GDM1 (cell line): Measurements from ENCODE around the gene EPB41.
"Not testable (repeated sequence)": the region's sequence is repeated elsewhere in the genome, so short reads cannot be mapped to it uniquely, and the experiment has no call there.

ENCODE experiments used
- DNase-seq: peaks from one replicate; lab custom pipeline; 2025; lab: John Stamatoyannopoulos, UW

The EPB41 gene

DNA sequence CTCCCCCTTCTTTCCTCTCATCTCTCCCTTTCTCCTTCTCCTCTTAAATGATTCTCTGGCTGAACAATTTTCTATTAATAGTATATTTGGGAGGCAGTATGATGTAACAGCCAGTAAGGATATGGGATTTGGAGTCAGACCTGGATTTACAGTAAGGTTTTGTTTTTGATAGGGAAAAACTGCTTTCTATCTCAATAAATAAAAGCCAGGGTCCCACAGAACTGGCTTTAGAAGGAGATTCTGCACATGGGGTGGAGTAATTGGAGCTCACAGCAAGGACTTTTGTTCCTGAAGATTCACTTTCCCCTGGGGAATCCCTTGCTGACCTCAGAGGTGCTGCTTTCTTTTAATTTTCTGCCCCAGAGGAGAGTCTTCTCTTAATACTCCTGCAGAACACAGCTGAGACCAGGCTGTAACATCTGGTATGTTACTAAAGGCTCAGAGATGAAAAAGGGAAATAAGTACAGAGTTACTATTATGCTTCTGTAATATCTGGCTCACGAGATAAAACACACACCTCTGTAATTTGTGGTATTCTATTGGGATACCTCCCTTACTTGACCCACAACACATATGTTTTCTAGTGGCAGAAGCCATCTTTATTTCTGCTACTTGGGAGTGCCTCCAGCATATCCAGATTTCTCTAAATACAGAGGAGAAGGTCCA lies 13.4 kb downstream of the EPB41 start:
- no peak for DNase-seq

DNA sequence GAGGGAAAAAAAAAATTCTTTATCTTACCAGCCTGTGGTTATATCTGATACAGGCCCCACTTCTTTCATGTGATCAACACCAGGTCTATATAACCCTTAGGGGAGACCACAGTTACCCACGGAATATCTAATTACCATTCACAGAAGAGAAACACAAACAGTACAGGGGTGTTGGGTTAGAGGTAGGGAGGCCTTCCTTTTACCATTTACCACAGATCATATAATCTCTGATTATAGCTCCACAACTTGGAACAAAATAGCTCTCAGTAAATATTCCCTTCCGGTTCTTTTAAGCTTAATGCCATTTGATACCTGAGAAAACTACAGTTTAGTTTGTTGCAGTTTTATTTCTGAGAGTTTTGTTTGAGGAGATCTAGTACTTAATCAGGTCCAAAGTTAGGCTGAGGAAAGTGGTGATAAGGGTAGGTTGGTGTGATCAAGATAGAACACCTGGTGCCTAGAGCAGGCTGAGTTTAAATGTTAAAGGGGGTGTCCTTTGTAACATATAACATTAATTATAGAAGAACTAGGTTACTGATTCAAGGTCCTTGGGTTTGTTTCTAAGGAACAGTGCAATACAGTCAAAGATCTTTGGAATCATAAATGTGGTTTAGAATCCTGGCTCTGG lies 14.1 kb downstream of the EPB41 start:
- no peak for DNase-seq

- no peak for DNase-seq
These were observed 18.9 kb downstream of the EPB41 start for GRCh38 chr1:28933277-28933676.

GRCh38 chr1:28933918-28934317 lies 19.5 kb downstream of the EPB41 start:
- DNase-seq = no peak

DNA sequence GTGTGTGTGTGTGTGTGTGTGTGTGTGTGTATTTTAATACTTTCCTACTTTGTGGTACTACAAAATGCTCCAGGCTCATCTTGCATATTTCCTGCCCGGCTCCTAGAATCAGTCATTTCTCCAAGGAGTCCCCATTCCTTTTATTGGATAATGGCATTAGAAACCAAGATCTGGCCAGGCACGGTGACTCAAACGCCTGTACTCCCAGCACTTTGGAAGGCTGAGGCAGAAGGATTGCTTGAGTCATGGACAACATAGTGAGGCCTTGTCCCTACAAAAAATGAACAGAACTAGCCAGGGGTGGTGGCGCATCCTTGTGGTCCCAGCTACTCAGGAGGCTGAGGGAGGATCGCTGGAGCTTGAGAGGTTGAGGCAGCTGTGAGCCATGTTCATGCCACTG lies 20.3 kb downstream of the EPB41 start:
- no peak for DNase-seq

GRCh38 chr1:28935293-28935692 lies 20.9 kb downstream of the EPB41 start:
- no peak for DNase-seq

GRCh38 chr1:28936094-28936493 lies 21.7 kb downstream of the EPB41 start:
- DNase-seq = no peak

- no peak for DNase-seq
These were observed 22.2 kb downstream of the EPB41 start for GRCh38 chr1:28936528-28936927.

DNA sequence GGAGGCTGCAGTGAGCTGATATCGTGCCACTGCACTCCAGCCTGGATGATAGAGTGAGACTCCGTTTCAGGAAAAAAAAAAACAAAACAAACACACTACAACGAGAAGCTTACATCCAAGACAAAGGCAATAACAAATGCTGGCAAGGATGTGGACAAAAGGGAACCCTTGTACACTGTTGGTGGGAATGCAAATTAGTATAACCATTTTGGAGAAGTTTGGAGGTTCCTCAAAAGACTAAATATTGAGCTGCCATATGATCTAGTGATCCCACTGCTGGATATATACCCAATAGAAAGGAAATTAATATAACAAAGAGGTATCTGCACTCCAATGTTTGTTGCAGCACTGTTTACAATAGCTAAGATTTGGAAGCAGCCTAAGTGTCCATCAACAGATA lies 29.2 kb downstream of the EPB41 start:
- not testable (repeated sequence) for DNase-seq

- DNase-seq = no peak
These were observed 35.6 kb downstream of the EPB41 start for GRCh38 chr1:28950006-28950405.

DNA sequence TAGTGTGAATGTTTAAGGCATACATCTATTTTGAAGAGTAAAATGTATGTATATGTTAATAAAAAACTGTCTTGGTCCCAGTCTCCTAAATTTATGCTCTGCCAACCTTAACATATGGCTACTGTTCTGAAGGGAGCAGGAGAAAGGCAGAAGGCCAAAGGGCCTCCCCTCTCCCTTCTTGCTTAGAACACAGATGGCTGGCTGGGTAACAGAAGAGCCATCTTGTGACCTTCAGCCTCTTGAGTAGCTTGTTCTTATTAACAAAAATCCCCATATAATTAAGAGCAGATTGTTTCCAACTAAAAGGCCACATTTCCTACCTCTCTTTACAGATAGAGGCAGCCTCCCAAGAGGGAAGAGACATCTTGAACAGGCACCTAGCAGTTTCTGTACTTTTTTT lies 36.1 kb downstream of the EPB41 start:
- DNase-seq = no peak

DNA sequence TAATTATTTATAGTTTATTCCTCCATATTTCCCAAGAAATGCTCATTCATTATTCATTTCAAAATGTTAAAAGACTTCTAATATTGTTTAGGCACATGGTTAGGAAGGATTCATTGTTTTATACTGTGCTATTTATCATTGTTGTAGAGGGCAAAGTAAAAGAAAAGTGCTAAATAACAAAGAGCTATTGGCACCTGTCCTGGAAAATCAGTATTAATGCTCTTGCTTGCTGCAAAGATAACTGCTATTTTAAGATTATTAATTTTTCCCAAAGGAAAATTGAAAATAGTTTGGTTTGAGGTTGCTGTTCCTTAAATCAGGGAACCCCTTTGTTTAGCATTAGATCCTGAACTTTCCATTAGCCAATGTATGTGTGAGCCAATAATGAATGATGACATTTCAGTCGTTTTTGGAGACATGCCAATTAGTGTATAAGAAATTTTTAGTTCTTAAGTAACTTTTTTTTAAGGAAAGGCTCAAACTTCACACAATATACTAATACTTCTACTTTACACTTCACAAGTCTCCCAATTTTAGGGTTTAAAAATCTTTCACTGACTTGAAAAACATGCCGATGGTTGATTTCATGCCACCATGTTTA lies 39.9 kb downstream of the EPB41 start:
- DNase-seq = no peak

DNA sequence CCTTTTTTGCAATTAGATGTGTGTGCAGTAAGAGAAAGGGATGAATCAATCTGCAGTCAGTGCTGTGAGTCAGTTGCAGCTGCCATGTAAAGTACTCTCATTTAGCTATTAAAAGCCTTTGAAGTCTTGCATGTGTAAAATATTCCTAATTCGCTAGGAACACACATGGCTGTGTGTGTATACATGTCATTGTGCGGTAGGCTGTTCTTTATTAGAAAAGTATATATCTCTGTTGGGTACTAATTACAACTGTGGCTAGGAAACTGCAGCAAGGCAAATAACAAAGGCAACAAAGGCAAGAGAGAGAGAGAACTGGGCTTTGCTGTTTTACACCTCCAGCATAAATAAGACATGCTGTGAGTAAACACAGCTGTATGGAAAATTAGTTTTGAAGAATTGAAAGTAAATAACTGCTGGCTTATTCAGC lies 41.7 kb downstream of the EPB41 start:
- no peak for DNase-seq

GRCh38 chr1:28962114-28962831 lies 47.9 kb downstream of the EPB41 start:
- DNase-seq = not testable (repeated sequence)

DNA sequence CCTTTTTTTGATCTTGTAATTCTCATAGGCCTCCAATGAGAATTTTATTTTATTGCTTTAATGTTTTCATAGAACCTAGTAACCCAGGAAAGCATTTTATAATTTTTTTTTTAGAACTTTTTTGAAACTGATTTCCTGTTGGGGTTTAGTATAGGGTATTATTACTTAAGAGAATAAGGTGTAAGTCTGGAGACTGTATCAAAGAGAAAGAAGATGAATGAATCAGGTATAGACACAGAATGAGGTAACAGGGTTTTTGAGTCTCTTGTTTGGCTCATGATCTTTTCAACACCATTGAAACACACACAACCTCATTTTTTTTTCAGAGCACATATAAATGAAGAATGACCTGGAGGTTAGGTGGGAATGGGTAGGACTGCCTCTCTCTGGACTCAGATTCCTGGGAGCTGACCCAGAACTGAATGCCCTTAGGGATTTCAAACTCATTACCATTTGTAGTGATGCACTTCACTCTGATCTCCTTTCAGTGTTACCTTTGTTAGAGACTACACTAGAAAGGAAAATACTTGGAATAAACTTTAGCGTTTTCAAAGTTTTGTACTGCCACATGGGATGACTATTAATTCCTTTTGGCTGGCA lies 51.0 kb downstream of the EPB41 start:
- DNase-seq = no peak

GRCh38 chr1:28966617-28967016 lies 52.2 kb downstream of the EPB41 start:
- no peak for DNase-seq

DNA sequence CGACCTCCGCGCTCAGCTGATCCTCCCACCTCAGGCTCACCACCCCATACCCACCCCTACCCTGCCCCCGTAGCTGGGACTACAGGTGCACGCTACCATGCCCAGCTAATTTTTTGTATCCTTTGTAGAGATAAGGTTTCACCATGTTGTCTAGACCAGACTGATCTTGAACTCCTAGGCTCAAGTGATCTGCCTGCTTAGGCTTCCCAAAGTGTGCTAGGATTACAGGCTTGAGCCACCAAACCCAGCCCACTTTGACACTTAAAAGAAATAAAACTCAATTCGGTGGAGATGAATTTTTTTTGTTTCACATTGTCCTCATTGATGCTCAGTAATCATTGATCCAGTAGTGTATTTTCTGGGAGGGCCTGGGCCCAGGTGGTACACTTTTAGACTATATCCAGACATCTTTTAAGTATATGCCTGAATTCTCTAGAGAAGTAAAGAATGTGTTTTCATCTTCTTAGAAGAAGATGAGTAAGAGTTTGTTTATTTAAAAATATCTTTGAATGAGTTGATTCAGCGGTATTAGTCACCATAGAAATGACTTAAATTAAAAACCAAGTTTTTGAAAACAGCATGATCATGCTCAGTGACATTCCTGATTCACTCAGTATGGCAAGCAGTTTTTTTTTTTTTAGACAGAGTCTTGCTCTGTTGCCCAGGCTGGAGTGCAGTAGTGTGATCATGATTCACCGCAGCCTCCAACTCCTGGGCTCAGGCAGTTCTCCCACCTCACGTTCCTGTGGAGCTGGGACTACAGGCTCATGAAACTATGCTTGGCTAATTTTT lies 57.8 kb downstream of the EPB41 start:
- DNase-seq = no peak

- no peak for DNase-seq
These were observed 59.4 kb downstream of the EPB41 start for GRCh38 chr1:28973596-28974421.

DNA sequence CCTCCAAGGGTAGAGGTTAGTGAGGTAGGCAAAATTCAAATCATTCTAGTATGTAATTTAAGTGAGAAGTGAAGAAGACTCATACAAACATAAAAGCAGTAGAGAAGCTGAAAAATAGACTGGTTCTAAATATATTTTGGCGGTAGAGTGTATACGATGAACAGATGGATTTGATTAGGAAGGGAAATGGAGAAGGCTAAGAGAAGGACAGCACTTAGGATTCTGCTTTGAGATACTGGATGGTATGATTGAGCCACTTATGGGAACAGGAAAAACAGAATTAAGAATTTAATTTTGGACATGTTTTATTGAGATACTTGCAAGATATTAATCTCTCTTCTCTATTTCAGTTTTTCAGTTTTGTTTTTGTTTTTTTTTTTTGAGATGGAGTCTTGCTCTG lies 60.1 kb downstream of the EPB41 start:
- no peak for DNase-seq

- DNase-seq = no peak
These were observed 61.9 kb downstream of the EPB41 start for GRCh38 chr1:28976248-28976647.

GRCh38 chr1:28981210-28981609 lies 66.8 kb downstream of the EPB41 start:
- no peak for DNase-seq
